ENCODE measurements around the gene KCNJ6. TPM values are rescaled to one million over a fixed set of nuclear protein-coding genes. Genes with fewer than 3 reads are reported as not detected.

The KCNJ6 gene
- total RNA-seq, 1 experiment from 2014 or later: 1.2 TPM

DNA sequence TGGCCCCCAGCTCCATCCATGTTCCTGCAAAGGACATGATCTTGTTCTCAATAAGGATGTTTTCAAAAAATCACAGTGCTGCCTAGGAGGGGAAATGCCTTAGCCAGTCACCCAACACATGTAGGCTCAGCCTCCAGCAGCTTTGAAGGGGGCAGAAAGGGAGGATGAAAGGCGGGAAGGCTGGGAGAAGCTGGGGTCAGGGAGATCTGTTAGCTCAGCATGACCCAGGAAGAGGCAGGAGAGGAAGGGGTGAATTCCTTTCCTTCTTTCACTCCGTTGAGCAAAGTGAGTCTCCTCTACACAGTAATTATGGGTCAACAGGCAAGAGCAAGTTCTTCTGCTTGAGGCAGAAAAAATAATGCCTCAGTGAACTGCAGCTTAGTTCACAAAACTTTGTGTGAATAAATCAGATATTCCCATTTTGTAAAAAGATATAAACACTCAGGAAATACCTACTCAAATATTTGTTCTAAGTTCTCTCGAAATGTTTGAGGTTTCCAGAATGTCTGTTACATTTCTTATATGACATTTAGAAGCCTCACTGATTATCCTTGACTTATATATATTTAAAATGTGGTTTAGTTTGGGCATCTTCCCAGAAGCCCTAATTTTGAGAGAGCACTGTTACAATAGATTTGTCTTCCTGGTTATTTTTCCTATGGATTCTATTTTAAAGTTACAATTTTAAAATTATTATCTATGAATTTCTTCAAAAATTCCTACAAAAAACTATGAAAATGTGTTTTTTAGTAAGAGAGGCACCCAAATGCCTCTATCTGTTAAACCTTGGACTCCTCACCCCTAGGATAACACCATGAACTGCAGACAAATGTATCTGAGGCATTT, 116.8 kb downstream of the KCNJ6 start:
- H3K79me1 ChIP-seq (ENCODE audit: insufficient read depth, low read depth, low read length, poor library complexity, severe bottlenecking): no peaks in the 10 kb centered on the region
- no peak overlapping the region for H3K14ac ChIP-seq (ENCODE audit: insufficient read depth, low read length)
- no peaks in the 10 kb centered on the region for H3K9me3 ChIP-seq (ENCODE audit: control insufficient read depth, low read depth, low read length)
- H3K27ac Mint-ChIP-seq: no peak overlapping the region
- no peak overlapping the region for H3K27ac ChIP-seq (ENCODE audit: insufficient read length, low read depth, low read length)
- no peak overlapping the region for H4K91ac ChIP-seq (ENCODE audit: insufficient read length, low read depth, low read length)
- no peak overlapping the region for H3K9ac ChIP-seq (ENCODE audit: extremely low read depth, insufficient read length, low read length)
- H4K5ac ChIP-seq (ENCODE audit: insufficient read length, low read depth, low read length): no peak overlapping the region
- no peak overlapping the region for H3K4me2 ChIP-seq (ENCODE audit: insufficient read depth, insufficient read length, low read length)
- H2BK5ac ChIP-seq (ENCODE audit: insufficient read length, low read length): no peak overlapping the region
- H3K23me2 ChIP-seq (ENCODE audit: insufficient read length, low read depth, low read length, poor library complexity, severe bottlenecking): no peaks in the 10 kb centered on the region
- TF ChIP-seq, protein P1, sequence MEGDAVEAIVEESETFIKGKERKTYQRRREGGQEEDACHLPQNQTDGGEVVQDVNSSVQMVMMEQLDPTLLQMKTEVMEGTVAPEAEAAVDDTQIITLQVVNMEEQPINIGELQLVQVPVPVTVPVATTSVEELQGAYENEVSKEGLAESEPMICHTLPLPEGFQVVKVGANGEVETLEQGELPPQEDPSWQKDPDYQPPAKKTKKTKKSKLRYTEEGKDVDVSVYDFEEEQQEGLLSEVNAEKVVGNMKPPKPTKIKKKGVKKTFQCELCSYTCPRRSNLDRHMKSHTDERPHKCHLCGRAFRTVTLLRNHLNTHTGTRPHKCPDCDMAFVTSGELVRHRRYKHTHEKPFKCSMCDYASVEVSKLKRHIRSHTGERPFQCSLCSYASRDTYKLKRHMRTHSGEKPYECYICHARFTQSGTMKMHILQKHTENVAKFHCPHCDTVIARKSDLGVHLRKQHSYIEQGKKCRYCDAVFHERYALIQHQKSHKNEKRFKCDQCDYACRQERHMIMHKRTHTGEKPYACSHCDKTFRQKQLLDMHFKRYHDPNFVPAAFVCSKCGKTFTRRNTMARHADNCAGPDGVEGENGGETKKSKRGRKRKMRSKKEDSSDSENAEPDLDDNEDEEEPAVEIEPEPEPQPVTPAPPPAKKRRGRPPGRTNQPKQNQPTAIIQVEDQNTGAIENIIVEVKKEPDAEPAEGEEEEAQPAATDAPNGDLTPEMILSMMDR (conservative IDR thresholded peaks at IDR 0.05): no peak
- H2AFZ ChIP-seq (ENCODE audit: low read length): no peak overlapping the region
- no peaks in the 10 kb centered on the region for H4K20me1 ChIP-seq (ENCODE audit: control insufficient read depth, insufficient read depth, insufficient read length)
- peaks cover 1% of the 10 kb centered on the region for H3K27me3 Mint-ChIP-seq (ENCODE audit: low read depth)
- 0 out of 5 replicates have a peak, but pooled peaks cover 0 to under 1% of the 10 kb centered on the region in 2 experiments for H3K9me3 Mint-ChIP-seq
- H4K8ac ChIP-seq (replicated peaks; ENCODE audit: insufficient read length, low read depth, low read length): no peak overlapping the region
- no peak overlapping the region for H3T11ph ChIP-seq (ENCODE audit: low read length)
- H3K4ac ChIP-seq (ENCODE audit: low read depth, low read length): no peak overlapping the region
- no peaks in the 10 kb centered on the region for H3K4me1 ChIP-seq (ENCODE audit: insufficient read depth, low read length)
- no peaks in the 10 kb centered on the region for H3K27me3 ChIP-seq (ENCODE audit: insufficient read depth, low read length)
- no peak overlapping the region for H3K18ac ChIP-seq (ENCODE audit: insufficient read length, low read depth, low read length)
- no peak overlapping the region for H3K23ac ChIP-seq (ENCODE audit: insufficient read length, low read depth, low read length)
- no peak for DNase-seq
- H3K36me3 Mint-ChIP-seq (ENCODE audit: insufficient read depth in 1 of 3, low read depth in 3 of 3): no peaks in the 10 kb centered on the region; a peak in 1 of 7 replicates
- no peak overlapping the region for H2BK20ac ChIP-seq (ENCODE audit: low read depth, low read length, poor library complexity, severe bottlenecking)
- no CpG with 5 or more reads among the region's 3 CpGs for WGBS (ENCODE audit: extremely low coverage, insufficient read length, low lambda C conversion rate)
- H3K4me1 Mint-ChIP-seq: peaks cover 4% of the 10 kb centered on the region in 2 experiments
- H2BK15ac ChIP-seq (ENCODE audit: low read depth, low read length): no peak overlapping the region
- no peak overlapping the region for H2AK5ac ChIP-seq (ENCODE audit: insufficient read length, low read length)
- H2BK120ac ChIP-seq (ENCODE audit: low read depth, low read length, poor library complexity, severe bottlenecking): no peak overlapping the region
- H3K56ac ChIP-seq (ENCODE audit: insufficient read length, low read depth, low read length): no peak overlapping the region
- no peak overlapping the region for H2BK12ac ChIP-seq (ENCODE audit: insufficient read length, low read depth, low read length)
- no peaks in the 10 kb centered on the region for H3K79me2 ChIP-seq (ENCODE audit: insufficient read depth, low read length)
- no peak overlapping the region for H3K4me3 Mint-ChIP-seq

All from H9 (cell line).